Effector memory CD4-positive, alpha-beta T cell (primary cell): Measurements from ENCODE around the gene EPHB6.

Experiments
- DNase-seq, 3 donors: peaks; one replicate each; pipeline ENCODE4 v3.0.0-alpha.2; 2020
- H3K27ac ChIP-seq: 2 replicates; pipeline ENCODE4 v1.7.0; 2013; ENCODE audit warnings: mild to moderate bottlenecking, low read length, moderate library complexity; ENCODE audit not compliant: insufficient read depth, poor library complexity, severe bottlenecking
- H3K27me3 ChIP-seq: replicated peaks from 2 replicates; pipeline ENCODE4 v1.7.0; 2013; ENCODE audit warnings: mild to moderate bottlenecking, low read length; ENCODE audit not compliant: insufficient read depth, control insufficient read depth, poor library complexity, severe bottlenecking
- H3K36me3 ChIP-seq: 2 replicates; pipeline ENCODE4 v1.7.0; 2013; ENCODE audit warnings: mild to moderate bottlenecking, low read length, moderate library complexity; ENCODE audit not compliant: control insufficient read depth, insufficient read depth
- H3K4me1 ChIP-seq: 2 replicates; pipeline ENCODE4 v1.7.0; 2013; ENCODE audit warnings: low read length, mild to moderate bottlenecking; ENCODE audit not compliant: control insufficient read depth, insufficient read depth, poor library complexity, severe bottlenecking
- H3K4me3 ChIP-seq: 2 replicates; pipeline ENCODE4 v1.7.0; 2013; ENCODE audit warnings: low read length, low read depth, mild to moderate bottlenecking; ENCODE audit not compliant: insufficient read depth, poor library complexity, severe bottlenecking
- H3K9me3 ChIP-seq: 2 replicates; pipeline ENCODE4 v1.7.0; 2013; ENCODE audit warnings: mild to moderate bottlenecking, low read length, moderate library complexity; ENCODE audit not compliant: control insufficient read depth
- total RNA-seq, 3 donors: gene quantifications; one replicate each; lab custom pipeline; 2026; lab: John Stamatoyannopoulos, UW

The EPHB6 gene, protein sequence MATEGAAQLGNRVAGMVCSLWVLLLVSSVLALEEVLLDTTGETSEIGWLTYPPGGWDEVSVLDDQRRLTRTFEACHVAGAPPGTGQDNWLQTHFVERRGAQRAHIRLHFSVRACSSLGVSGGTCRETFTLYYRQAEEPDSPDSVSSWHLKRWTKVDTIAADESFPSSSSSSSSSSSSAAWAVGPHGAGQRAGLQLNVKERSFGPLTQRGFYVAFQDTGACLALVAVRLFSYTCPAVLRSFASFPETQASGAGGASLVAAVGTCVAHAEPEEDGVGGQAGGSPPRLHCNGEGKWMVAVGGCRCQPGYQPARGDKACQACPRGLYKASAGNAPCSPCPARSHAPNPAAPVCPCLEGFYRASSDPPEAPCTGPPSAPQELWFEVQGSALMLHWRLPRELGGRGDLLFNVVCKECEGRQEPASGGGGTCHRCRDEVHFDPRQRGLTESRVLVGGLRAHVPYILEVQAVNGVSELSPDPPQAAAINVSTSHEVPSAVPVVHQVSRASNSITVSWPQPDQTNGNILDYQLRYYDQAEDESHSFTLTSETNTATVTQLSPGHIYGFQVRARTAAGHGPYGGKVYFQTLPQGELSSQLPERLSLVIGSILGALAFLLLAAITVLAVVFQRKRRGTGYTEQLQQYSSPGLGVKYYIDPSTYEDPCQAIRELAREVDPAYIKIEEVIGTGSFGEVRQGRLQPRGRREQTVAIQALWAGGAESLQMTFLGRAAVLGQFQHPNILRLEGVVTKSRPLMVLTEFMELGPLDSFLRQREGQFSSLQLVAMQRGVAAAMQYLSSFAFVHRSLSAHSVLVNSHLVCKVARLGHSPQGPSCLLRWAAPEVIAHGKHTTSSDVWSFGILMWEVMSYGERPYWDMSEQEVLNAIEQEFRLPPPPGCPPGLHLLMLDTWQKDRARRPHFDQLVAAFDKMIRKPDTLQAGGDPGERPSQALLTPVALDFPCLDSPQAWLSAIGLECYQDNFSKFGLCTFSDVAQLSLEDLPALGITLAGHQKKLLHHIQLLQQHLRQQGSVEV
- 23.0 to 41.7 (median 39.3) reads per million in 3 donors for total RNA-seq

DNA sequence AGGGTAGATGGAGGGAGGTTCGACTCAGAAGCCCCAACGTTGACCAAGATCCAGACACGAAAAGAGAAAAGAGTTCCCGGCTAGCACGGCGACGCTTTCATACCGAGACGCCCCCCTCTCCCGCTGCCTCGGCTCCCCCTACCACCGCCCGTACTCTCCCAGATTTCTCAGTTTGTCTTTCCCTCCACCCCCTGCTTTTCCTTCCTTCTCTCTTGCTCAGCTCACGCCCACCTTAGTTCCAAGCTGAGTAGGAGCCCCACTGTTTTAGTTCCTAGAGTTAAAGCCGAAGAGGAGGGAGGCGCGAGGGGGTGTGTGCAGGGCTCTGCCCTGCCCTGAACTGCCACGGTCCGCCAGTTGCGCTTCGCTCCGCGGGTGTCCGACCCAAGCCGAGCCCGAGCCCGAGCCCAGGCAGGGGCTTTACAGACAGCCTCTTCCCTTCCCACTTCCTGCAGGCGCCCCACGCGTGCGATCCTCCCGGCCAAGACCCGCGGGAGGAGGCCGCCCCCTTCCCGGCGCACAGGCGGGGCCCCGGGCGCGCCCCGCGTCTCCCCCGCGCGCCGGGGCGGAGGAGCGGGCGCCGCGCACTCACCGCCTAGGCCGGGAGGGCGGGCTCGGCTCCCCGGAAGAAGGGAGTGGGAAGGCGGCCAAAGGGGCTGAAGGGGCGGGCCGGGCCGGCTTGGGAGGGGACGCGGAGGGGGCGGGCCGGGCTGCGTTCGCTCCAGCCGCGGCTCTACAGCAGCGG lies at the start of gene EPHB6:
Gene EPHB6, plus strand, starts transcription at position 705 of the 742 bp plus-strand sequence. CDS start 8,152 bp downstream, outside the sequence.
- peak within 1 kb of the TSS; percentile 96 for H3K4me3 ChIP-seq
- no peaks in the 10 kb centered on the region for H3K9me3 ChIP-seq
- peaks cover 19% of the 10 kb centered on the region for H3K4me1 ChIP-seq
- DNase-seq: peak; percentile 41 to 54 (median 43)
- no peaks in the 10 kb centered on the region for H3K36me3 ChIP-seq
- peak within 1 kb of the TSS; percentile 57 for H3K27ac ChIP-seq
- no peaks in the 10 kb centered on the region for H3K27me3 ChIP-seq

GRCh38 chr7:142805350-142806021 lies 49.4 kb upstream of the EPHB6 start:
- Histone ChIP-seq H3K4me1 (peaks cover 97% of the 10 kb centered on the region), H3K9me3 (no peaks in the 10 kb centered on the region), H3K36me3 (peaks cover 27% of the 10 kb centered on the region), H3K27ac (peak overlapping the region; percentile 99), H3K4me3 (no peak overlapping the region), H3K27me3 (no peaks in the 10 kb centered on the region)
- DNase-seq: no peak

- Histone ChIP-seq H3K4me3 (no peak overlapping the region), H3K27me3 (no peaks in the 10 kb centered on the region), H3K4me1 (peaks cover 97% of the 10 kb centered on the region), H3K36me3 (peaks cover 24% of the 10 kb centered on the region), H3K9me3 (no peaks in the 10 kb centered on the region), H3K27ac (peak overlapping the region; percentile 99)
- DNase-seq: no peak
These were observed 48.9 kb upstream of the EPHB6 start for GRCh38 chr7:142806022-142806356.

GRCh38 chr7:142806957-142807356 lies 47.9 kb upstream of the EPHB6 start:
- Histone ChIP-seq H3K9me3 (no peaks in the 10 kb centered on the region), H3K4me3 (peak overlapping the region; percentile 11), H3K36me3 (peaks cover 17% of the 10 kb centered on the region), H3K27me3 (no peaks in the 10 kb centered on the region), H3K4me1 (peaks cover 93% of the 10 kb centered on the region), H3K27ac (peak overlapping the region; percentile 99)
- no peak for DNase-seq

DNA sequence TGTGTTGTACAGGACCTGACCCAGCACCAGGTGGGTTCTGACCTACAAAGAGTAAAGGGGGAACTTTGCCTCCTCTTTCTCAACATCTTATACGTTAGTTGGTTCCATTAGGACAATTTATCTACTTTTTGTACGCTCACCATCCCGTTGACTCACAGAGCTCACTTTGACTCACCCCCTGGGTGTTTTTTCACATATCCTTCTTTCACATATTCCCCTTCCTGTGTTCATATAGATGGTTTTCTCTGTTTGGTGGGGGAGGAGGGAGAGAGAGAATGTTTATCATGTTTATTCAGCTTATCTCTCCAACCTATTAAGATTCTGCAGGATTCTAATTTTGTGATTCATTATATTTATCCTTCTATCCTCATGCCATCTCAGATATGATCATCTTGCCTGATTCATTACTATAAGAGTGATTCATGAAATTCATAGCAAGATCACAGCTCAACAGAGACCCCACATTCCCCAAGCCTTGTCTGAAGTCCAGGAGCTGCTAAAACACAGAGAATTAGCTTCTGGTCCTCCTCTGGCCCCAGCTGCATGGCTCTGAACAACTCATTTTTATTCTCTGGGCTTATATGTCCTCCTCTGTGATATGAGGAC lies 46.9 kb upstream of the EPHB6 start:
- peak in 2 of 3 donors; percentile 36 to 40 for DNase-seq
- Histone ChIP-seq H3K36me3 (peaks cover 9% of the 10 kb centered on the region), H3K9me3 (no peaks in the 10 kb centered on the region), H3K4me3 (peak overlapping the region; percentile 29), H3K27ac (peak overlapping the region; percentile 99), H3K27me3 (no peaks in the 10 kb centered on the region), H3K4me1 (peaks cover 93% of the 10 kb centered on the region)

DNA sequence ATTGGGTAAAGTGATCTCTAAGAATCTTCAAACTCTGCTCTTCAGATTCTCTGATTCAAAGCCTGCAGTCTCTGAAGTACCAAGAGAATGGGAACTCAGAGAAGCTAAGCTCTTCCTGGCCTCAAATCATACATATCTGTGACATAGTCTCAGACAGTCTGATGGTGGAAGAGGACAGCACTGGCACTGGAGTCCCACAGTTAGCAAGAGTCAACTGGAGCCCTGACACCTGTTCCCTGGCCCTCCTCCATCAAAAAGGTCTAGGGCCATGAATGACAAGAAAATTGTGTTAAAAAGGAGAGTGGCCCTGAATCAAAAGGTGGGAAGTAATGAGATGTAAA lies 46.4 kb upstream of the EPHB6 start:
- DNase-seq: no peak
- Histone ChIP-seq H3K27ac (peak overlapping the region; percentile 99), H3K4me1 (peaks cover 93% of the 10 kb centered on the region), H3K9me3 (no peaks in the 10 kb centered on the region), H3K27me3 (no peaks in the 10 kb centered on the region), H3K36me3 (peaks cover 5% of the 10 kb centered on the region), H3K4me3 (peak overlapping the region; percentile 29)

GRCh38 chr7:142808802-142809583 lies 45.9 kb upstream of the EPHB6 start:
- H3K9me3 ChIP-seq: no peaks in the 10 kb centered on the region
- H3K27ac ChIP-seq: peak overlapping the region; percentile 99
- peak; percentile 94 to 95 (median 95) for DNase-seq
- H3K36me3 ChIP-seq: no peaks in the 10 kb centered on the region
- no peaks in the 10 kb centered on the region for H3K27me3 ChIP-seq
- H3K4me3 ChIP-seq: peak overlapping the region; percentile 29
- peaks cover 88% of the 10 kb centered on the region for H3K4me1 ChIP-seq

GRCh38 chr7:142809671-142810070 lies 45.2 kb upstream of the EPHB6 start:
- peak overlapping the region; percentile 24 for H3K4me3 ChIP-seq
- H3K36me3 ChIP-seq: no peaks in the 10 kb centered on the region
- DNase-seq: no peak
- H3K9me3 ChIP-seq: no peaks in the 10 kb centered on the region
- H3K4me1 ChIP-seq: peaks cover 81% of the 10 kb centered on the region
- H3K27ac ChIP-seq: peak overlapping the region; percentile 99
- H3K27me3 ChIP-seq: no peaks in the 10 kb centered on the region
